Renal cortex interstitium (tissue), 15 donors: ENCODE measurements around the gene ATG13. TPM values are rescaled to one million over a fixed set of nuclear protein-coding genes. Genes with fewer than 3 reads are reported as not detected.
"Not testable (repeated sequence)": the region's sequence is repeated elsewhere in the genome, so short reads cannot be mapped to it uniquely, and the experiment has no call there.

ENCODE experiments used
- DNase-seq, 11 donors: peaks; one replicate each; pipeline ENCODE4 v3.0.0-alpha.2; 2013; ENCODE audit warnings: low read depth in 9 of 11, low spot score in 4 of 11; ENCODE audit errors: extremely low read depth in 1 of 11
- long read RNA-seq, 16 experiments: transcript quantifications; one replicate each; lab custom pipeline, GENCODE V29; 2026
- polyA plus RNA-seq, 3 donors: library from polyadenylated mRNA; unstranded; fragments of 120-200 nt; gene quantifications; one replicate each; pipeline ENCODE4 v1.2.1, GENCODE V29; 2013; ENCODE audit not compliant: insufficient read length in 3 of 3

ATG13 gene
- 10 to 100 TPM; 60.0 to 72.7 (median 63.0) TPM for polyA plus RNA-seq
- long read RNA-seq, donor 1, full-length matches to known transcripts, result 2 of 7 reads
- long read RNA-seq, donor 1, partial matches to known transcripts, result 5 of 7 reads
- long read RNA-seq, donor 1, other reads (novel, unspliced or antisense), result 0 of 7 reads
- long read RNA-seq, donor 2, full-length matches to known transcripts, result 1 of 11 reads
- long read RNA-seq, donor 2, partial matches to known transcripts, result 10 of 11 reads
- long read RNA-seq, donor 2, other reads (novel, unspliced or antisense), result 0 of 11 reads
- long read RNA-seq, donor 3, full-length matches to known transcripts, result 1 of 1 reads
- long read RNA-seq, donor 3, partial matches to known transcripts, result 0 of 1 reads
- long read RNA-seq, donor 3, other reads (novel, unspliced or antisense), result 0 of 1 reads
- long read RNA-seq, donor 4, full-length matches to known transcripts, result 6 of 16 reads
- long read RNA-seq, donor 4, partial matches to known transcripts, result 0 of 16 reads
- long read RNA-seq, donor 4, other reads (novel, unspliced or antisense), result 10 of 16 reads
- long read RNA-seq, donor 5, result 0 reads
- long read RNA-seq, donor 6, full-length matches to known transcripts, result 3 of 8 reads
- long read RNA-seq, donor 6, partial matches to known transcripts, result 5 of 8 reads
- long read RNA-seq, donor 6, other reads (novel, unspliced or antisense), result 0 of 8 reads
- long read RNA-seq, donor 7, full-length matches to known transcripts, result 3 of 21 reads
- long read RNA-seq, donor 7, partial matches to known transcripts, result 18 of 21 reads
- long read RNA-seq, donor 7, other reads (novel, unspliced or antisense), result 0 of 21 reads
- long read RNA-seq, donor 8, full-length matches to known transcripts, result 7 of 60 reads
- long read RNA-seq, donor 8, partial matches to known transcripts, result 53 of 60 reads
- long read RNA-seq, donor 8, other reads (novel, unspliced or antisense), result 0 of 60 reads
- long read RNA-seq, donor 9, full-length matches to known transcripts, result 5 of 5 reads
- long read RNA-seq, donor 9, partial matches to known transcripts, result 0 of 5 reads
- long read RNA-seq, donor 9, other reads (novel, unspliced or antisense), result 0 of 5 reads
- long read RNA-seq, donor 10, full-length matches to known transcripts, result 4 of 4 reads
- long read RNA-seq, donor 10, partial matches to known transcripts, result 0 of 4 reads
- long read RNA-seq, donor 10, other reads (novel, unspliced or antisense), result 0 of 4 reads
- long read RNA-seq, donor 11, full-length matches to known transcripts, result 5 of 5 reads
- long read RNA-seq, donor 11, partial matches to known transcripts, result 0 of 5 reads
- long read RNA-seq, donor 11, other reads (novel, unspliced or antisense), result 0 of 5 reads
- long read RNA-seq, donor 12, full-length matches to known transcripts, result 2 of 13 reads
- long read RNA-seq, donor 12, partial matches to known transcripts, result 11 of 13 reads
- long read RNA-seq, donor 12, other reads (novel, unspliced or antisense), result 0 of 13 reads
- long read RNA-seq, donor 13, result 0 reads
- long read RNA-seq, donor 14, full-length matches to known transcripts, result 5 of 5 reads
- long read RNA-seq, donor 14, partial matches to known transcripts, result 0 of 5 reads
- long read RNA-seq, donor 14, other reads (novel, unspliced or antisense), result 0 of 5 reads
- long read RNA-seq, donor 15, full-length matches to known transcripts, result 1 of 1 reads
- long read RNA-seq, donor 15, partial matches to known transcripts, result 0 of 1 reads
- long read RNA-seq, donor 15, other reads (novel, unspliced or antisense), result 0 of 1 reads
- long read RNA-seq, donor 16, full-length matches to known transcripts, result 12 of 28 reads
- long read RNA-seq, donor 16, partial matches to known transcripts, result 5 of 28 reads
- long read RNA-seq, donor 16, other reads (novel, unspliced or antisense), result 11 of 28 reads

GRCh38 chr11:46617134-46617971 lies at the start of gene ATG13, which contains the start of gene HARBI1:
Gene ATG13, plus strand, starts transcription at chr11:46617553. Its CDS starts 26,739 bp downstream, at chr11:46644292.
Gene HARBI1, minus strand, starts transcription at chr11:46617227. Its CDS starts 990 bp downstream, at chr11:46616237.
- DNase-seq, result peak; percentile 73 to 97 (median 88)

- no peak for DNase-seq
These were observed 46.5 kb upstream of the ATG13 start for GRCh38 chr11:46570790-46571398.

GRCh38 chr11:46574656-46575055 lies 42.7 kb upstream of the ATG13 start:
- DNase-seq, result no peak

- DNase-seq, result no peak
These were observed 40.3 kb upstream of the ATG13 start for GRCh38 chr11:46577058-46577457.

- DNase-seq, result no peak
These were observed 34.8 kb upstream of the ATG13 start for GRCh38 chr11:46582588-46582987.

GRCh38 chr11:46583513-46583912 lies 33.8 kb upstream of the ATG13 start:
- DNase-seq, result not testable (repeated sequence)

GRCh38 chr11:46588131-46588530 lies 29.2 kb upstream of the ATG13 start:
- DNase-seq, result no peak

- no peak for DNase-seq
These were observed 28.4 kb upstream of the ATG13 start for GRCh38 chr11:46588915-46589314.

GRCh38 chr11:46590740-46591605 lies 26.4 kb upstream of the ATG13 start:
- no peak for DNase-seq

- DNase-seq, result peak; percentile 77 to 93 (median 87)
These were observed 23.6 kb upstream of the ATG13 start, which contains the start of gene AMBRA1 for GRCh38 chr11:46593550-46594373. Gene AMBRA1, minus strand, starts transcription at chr11:46594023. Its CDS starts 45,643 bp downstream, at chr11:46548380.

- no peak for DNase-seq
These were observed 23.0 kb upstream of the ATG13 start for GRCh38 chr11:46594374-46594700.

- DNase-seq, result no peak
These were observed 22.6 kb upstream of the ATG13 start for GRCh38 chr11:46594785-46595184.

- DNase-seq, result no peak
These were observed 20.2 kb upstream of the ATG13 start for GRCh38 chr11:46597155-46597554.

GRCh38 chr11:46597609-46598219 lies 19.6 kb upstream of the ATG13 start:
- DNase-seq, result no peak
